Middle frontal gyrus (tissue), 1 donor: ENCODE measurements around the gene TMEM259.

Experiments used
- DNase-seq: peaks from one replicate; pipeline ENCODE4 v3.0.0-alpha.2; 2015; ENCODE audit warnings: low spot score; ENCODE audit errors: extremely low spot score

TMEM259 gene

DNA sequence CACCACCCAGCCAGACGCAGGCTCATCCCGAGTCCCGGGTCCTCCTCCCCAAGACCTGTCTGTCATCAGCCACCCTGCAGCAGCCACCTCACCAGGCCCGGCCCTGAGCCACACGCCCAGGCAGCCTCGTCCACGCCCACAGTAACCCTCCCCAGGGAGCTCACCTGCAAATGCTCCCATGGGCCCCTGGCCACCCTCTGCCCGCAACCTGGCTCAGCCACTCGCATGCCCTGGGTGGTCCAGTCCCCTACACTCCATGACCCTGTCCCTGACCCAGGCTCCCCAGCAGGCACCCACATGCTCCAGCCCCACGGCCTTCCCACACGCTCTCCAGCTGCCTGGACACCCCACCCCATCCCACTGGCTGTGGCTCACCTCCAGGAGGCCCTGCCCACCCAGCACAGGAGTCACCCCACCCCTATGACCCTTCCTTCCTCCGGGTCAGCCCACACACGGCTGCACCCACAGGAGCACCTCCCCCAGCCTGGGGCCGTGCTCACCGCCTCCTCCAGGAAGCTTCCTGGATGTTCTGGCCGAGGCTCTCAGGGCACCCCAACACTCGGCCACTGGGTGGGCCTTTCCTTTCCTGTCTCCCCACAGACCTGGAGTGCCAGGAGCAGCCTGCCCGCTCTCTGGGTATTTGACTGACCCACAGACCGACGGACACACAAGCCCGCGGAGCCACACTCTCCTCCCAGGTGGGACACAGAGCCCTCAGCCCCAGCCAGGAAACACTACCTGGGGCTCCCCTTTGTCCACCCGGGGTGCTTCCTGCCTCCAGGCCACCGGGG, 3.6 kb downstream of the TMEM259 start:
- no peak for DNase-seq

DNA sequence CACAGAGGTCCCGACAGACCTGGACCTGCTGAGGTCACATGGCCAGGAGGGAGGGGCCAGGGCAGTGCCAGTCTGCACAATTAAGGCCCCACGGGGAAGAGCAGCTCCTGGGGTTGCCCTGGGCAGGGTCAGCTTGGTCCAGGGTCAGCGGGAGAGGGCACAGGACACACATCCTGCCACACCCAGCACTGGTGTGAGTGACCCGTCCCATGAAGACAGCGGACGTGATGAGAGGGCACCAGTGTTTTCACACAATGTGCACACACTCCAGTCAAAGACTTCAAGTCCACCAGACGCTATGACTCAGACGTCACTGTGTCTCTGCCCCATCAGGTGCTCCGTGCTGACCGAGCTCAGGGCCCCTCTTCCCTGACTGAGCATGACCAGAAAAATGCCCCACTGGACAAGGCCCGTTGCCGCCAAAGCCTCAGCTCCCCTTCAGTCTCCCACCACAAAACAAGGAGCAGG, 4.2 kb downstream of the TMEM259 start:
- DNase-seq, result no peak

DNA sequence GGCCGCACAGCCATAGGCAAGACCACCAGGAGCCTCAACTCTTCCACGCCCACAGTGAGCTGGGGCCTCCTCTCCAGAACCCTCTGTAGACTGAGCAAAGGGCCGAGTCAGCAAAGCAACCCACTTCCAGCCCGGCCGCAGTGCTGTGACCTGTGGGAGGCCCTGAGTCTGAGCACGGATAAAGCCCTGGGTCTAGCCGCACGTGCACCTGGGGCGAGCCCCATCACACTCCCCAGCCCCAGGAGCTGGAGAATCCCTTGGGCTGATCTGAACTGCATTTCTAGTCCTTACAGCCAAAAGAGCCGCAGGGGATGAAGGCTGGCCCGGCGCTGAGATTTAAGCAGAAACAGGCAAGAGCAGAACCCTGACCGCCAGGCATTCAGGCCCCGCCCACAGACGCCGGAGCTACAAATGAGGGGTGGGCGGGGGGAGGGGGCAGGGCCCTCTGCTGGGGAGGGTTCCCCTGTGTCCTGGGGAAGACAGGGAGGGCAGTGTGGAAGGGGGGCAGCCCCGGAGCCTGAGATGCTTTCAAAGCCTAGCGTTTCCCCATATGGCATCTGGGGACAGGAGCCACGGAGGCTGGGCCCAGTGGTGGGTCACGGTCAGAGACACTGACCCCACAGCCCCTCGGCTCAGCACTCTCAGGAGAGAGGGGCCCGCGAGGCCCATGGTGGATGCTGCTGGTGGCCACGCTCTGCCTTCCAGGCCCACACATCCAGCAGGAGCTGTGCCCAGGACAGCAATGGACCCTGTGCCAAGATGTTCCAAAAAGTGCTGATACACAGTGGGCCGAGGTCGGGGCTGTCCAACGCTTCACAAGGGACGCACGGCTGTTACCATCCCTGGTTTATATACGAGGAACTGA, 4.9 kb downstream of the TMEM259 start:
- no peak for DNase-seq

DNA sequence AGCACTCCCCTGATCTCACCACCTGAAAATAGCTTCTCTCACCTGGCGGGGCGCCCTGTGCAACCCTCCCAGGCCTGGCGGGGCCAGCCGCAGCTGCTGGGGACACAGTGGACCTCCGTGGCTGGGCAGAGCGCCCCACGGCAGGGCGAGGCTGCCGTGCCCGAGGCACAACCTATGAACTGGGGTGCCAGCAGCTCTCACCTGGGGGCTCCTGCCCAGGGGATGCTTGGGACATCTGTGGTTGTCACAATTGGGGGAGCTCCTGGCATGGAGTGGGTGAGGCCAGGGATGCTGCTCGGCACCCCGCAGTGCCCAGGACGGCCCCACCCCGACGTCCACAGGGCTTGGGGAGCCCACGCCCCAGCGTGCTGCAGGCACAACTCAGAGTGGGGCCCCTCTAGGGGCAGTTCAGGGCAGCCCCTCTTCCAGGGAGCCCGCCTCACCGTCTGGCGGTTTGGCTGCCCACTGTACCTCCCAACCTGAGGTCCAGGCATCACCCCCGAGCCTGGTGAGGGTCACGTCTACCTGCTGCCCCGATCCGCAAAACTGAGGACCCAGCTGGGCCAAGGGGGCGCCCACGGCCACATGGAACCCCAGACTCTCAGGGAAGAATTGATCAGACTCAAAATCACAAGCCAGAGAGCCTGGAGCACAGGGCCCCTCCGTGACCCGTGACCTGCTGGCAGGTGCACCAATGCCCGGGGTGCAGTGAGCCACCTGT, 5.7 kb downstream of the TMEM259 start:
- DNase-seq, result no peak

DNA sequence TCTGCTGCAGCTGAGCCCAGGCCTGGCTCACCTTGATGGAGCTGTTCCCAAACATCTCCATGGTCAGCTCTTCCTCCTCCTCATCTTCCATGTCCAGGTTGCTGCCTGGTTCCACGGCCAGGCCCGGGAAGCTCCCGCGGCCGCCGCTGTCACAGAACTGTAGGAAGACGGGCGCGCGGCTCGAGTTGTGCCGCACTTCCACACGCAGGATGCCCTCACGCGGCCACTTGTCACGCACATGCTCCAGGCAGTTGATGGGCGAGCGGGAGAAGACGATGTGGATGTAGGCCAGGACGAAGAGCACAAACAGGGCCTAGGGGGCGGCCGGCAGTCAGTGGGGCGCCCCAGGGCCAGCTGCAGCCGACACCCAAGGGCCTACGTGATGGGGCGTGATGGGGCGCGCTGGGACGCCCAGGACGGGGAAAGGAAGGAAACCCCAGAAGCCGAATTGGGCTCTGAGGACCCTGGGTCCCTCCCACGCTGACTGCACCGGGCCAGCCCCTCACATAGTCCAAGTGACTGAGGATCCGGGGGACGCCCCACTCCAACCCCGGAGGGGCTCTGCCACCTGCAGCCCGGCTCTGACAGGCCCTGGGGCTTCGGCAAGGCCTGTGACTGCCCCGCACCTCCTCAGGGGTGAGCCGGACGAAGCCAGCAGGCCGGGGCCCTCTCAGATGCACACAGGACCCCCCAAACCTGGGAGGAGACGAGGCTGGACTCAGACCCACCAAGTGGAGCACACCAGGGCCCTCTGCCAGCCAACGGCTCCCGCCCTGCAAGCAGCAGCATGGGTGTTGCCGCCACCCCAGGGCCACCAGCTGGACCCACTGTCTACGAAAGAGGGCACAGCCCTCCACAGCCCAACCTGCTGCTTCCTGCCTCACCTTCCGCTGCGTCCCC, 6.5 kb downstream of the TMEM259 start:
- no peak for DNase-seq

DNA sequence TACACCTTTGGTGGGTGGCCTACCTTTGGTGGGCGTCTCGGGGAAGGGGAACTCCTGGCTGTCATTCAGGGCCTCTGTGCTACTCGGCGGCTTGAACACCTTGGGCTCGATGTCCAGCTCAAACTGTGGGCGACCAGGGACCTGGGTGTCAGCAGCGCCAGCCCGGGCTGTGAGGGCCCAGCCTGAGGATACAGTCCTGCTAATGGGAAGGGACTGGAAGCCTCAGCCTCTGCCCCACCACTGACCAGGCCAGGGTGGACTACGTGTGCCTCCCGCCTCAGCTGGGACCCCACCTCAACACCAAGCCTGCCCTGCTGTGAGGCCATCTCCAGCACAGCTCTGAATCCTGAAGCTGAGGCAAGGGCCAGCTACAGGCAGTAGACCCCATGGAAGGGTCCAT, 7.7 kb downstream of the TMEM259 start:
- no peak for DNase-seq

DNA sequence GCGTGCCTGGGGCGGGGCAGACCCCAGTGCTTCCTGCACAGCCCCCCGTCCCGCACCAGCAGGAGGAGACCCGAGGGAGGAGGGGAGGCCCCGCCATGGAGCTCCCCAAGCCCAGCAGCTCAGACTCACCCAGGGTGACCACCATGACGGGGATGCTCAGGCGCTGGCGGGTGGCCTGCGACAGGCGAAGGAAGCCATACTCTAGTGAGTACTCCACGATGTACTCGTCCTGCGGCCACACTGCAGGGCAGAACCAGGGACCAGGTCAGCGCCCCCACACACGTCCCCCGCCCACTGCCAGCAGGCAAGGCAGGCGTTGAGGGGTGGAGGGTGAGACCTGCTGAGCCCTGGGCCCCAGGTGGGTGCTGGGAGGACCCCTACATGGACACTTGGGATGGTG, 8.6 kb downstream of the TMEM259 start:
- DNase-seq, result no peak

DNA sequence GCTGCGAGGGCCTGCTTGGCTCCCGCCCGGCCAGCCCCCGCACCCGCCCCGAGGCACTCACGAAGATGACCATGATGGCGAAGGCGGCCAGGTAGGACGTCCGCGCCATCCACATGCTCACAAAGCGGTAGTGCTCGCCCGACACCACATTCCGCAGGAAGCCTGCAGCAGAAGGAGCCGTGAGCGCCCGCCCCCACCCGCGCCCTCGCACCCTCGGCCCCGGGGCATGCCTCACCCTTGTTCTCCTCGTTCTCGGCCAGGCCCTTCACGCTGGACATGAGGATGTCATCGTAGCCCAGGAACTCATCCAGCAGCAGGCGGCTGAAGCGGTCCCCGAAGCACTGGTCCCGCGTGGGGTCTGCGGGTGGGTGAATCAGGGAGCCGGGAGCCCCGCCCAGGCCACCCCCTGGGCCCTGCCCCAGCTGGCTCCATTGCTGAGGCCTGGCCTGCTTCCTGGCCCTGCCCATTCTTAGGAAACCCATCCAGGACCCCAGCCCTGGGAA, 9.0 kb downstream of the TMEM259 start:
- DNase-seq, result no peak

DNA sequence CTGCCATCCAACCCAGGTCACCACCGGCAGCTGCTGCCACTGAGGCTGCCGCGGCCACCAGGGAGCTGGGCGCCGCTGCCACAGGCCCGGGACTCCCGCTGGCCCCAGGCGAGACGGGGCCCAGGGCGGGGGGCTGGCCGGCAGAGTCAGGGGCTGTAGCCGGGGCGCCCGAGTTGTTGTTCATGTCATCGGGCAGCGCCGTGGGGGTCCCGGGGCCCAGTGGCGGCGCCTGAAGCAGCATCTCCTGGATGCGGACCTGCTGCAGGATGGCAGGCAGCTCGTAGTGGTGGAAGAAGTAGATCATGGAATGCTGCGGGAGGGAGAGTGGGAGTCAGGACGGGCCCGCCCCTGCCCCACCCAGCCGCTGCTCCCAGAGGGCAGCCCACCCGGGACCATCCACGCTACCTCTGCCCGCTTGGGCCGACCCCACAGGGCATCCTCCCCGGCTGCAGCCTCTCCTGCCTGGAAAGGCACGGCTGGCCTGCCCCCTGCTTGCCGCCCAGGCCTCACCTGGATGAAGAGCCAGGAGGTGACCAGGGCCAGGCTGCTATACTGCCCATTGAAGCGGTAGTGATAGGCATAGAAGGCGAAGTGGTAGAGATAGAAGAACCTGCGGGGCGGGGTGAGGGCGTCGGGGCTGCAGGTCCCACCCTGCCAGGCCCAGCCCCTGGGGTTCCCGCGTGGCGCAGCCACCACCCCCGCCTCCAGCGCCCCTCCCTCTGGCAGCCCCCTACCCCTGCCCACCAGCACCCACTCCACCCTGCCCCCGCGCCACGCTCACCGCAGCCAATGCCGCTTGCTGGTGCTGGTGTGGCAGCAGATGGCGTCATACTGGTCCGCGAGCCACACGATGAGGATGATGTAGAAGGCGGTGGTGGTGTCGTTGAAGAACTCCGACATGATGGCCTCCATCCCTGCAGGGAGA, 10.1 kb downstream of the TMEM259 start:
- DNase-seq, result no peak

DNA sequence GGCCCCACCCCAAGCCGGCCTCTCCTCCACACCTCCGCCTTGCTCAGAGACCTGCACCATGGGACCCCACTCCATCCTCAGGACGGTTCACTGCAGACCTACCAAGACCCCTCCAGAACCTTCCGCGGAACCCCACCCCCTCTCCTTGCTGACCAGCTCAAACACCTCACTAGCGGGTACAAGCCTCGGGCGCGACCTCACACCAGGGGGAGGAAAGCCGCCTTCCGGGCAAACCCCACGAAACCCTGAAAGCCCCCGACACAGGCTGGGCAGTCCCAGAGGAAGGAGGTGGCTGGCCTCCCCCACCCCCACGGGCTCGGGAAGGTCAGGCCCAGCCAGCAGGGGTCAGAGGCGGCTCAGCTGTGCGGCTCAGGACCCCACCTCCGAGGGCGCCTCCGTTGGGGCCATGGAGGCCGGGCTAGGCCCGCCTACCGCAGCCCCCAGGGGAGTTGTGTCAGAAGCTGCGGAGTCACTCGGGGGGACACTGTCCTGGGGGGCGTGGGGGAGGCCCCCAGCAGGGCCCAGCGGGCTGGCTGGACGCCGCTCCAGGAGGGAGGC, 10.9 kb downstream of the TMEM259 start:
- no peak for DNase-seq

DNA sequence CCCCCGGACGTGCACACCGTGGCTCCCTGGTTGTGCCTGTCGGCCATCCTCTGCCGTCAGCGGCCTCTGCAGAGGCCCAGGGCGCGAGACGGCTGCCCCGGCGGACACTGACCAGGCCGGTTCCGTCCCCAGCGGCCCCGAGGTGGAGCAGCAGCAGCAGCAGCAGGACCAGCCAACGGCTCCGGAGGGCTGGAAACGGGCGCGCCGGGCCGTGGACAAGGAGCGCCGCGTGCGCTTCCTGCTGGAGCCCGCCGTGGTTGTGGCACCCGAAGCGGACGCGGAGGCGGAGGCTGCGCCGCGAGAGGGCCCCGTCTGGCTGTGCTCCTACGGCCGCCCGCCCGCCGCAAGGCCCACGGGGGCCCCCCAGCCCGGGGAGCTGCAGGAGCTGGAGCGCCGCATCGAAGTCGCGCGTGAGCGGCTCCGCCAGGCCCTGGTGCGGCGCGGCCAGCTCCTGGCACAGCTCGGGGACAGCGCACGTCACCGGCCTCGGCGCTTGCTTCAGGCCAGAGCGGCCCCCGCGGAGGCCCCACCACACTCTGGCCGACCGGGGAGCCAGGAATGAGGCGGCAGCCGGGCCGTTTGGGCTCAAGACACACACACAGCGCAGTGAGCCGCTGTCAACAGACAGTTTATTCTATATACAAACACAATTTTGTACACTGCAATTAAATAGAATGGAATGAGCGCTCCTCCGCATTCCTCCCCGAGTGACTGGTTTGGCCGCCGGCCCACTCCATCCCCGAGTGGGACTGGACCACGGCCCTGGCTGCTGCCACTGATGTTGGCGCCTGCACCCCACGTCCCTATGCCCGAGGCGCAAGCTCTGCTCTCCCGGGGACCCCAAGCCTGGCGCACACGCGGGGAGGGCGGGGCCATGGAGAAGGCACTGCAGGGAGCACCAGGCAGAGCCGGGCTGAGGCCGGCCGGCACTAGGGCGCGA, 11.6 kb downstream of the TMEM259 start:
- DNase-seq, result no peak

DNA sequence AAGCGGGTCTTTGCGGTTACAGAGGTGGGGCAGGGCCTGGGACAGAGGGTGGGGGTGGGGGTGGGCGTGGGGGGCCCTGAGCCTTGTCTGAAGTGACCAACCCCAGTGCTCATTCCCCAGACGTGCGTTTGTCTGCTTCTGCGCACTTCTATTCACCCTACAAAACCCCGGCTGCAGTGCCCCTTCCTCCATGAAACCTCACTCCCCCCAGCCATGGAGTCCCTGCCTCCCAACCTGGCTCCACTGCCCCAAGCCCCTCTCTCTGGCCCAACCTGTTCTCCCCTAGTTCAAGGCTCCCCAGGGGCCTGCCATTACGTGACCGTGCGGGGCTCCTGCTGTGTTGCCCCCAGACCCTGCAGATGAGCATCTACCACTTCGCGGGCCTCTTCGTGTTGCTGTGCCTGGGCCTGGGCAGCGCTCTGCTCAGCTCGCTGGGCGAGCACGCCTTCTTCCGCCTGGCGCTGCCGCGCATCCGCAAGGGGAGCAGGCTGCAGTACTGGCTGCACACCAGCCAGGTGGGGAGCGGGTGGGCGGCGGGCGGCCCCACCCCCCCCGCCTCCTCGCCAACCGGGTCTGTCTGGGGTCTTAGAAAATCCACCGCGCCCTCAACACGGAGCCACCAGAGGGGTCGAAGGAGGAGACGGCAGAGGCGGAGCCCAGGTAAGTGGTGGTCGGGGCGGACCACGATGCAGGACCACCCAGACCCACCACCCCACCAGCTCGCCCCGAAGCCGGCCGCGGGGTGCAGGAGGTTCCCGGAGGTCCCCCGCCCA, 12.5 kb downstream of the TMEM259 start:
- DNase-seq, result no peak

DNA sequence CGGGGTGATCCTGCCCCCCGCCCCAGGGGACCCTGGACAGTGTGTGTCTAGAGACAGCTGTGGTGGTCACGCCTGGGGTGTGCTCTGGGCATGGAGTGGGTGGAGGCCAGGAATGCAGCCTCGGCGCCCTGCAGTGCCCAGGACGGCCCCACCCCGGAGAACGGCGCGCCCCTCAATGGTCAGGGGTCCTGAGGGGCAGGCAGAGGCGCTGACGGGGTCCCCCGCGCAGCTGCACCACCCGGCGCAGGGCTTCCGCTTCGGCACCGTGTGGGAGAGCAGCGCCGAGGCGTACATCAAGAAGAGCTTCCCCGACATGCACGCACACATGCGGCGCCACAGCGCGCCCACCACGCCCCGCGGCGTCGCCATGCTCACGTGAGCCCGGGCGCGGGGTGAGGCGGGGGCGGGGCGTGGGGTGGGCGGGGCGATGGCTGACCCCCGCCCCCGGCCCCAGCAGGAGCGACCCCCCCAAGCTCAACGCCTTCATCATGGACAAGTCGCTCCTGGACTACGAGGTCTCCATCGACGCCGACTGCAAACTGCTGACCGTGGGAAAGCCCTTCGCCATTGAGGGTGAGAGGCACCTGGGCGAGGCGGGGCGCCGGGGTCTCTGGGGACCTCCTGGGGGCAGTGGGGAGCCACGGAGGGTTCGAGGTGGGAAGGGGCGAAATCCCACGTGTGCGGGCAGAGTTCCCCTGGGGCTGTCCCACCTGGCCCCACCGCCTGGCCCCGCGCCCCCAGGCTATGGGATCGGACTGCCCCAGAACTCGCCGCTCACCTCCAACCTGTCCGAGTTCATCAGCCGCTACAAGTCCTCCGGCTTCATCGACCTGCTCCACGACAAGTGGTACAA, 13.3 kb downstream of the TMEM259 start:
- DNase-seq, result no peak

DNA sequence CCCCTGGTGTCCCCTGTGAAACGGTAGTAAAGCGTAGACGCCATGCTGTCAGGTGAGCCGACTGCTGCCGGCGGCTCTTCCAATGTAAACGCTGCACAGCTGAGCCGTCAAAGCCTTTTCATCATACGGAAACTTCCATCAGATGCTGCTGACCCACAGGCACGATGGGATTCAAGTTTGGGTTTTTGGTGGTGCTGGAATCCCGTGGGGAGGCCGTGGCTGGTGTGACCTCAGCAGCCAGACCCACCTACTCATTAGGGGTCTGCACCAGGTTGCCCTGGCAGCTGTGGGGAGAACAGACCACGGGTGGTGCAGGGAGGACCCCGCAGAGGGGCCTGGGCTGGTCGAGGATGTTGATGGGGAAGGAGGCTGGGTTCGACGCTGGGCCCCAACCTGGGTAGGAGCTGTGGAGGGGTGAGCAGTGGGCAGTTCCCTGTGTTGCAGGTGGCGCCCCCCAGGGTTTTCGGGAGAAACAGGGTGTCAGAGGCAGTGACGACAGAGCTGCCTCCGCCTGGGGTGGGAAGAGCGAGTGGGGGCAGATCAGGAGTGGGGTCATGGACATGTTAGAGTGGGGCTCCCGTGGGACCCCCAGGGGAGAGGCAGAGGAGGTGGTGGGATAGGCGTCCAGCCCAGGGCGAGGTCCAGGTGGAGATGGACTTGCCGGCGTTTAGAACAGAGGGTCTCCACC, 14.1 kb downstream of the TMEM259 start:
- DNase-seq, result no peak

DNA sequence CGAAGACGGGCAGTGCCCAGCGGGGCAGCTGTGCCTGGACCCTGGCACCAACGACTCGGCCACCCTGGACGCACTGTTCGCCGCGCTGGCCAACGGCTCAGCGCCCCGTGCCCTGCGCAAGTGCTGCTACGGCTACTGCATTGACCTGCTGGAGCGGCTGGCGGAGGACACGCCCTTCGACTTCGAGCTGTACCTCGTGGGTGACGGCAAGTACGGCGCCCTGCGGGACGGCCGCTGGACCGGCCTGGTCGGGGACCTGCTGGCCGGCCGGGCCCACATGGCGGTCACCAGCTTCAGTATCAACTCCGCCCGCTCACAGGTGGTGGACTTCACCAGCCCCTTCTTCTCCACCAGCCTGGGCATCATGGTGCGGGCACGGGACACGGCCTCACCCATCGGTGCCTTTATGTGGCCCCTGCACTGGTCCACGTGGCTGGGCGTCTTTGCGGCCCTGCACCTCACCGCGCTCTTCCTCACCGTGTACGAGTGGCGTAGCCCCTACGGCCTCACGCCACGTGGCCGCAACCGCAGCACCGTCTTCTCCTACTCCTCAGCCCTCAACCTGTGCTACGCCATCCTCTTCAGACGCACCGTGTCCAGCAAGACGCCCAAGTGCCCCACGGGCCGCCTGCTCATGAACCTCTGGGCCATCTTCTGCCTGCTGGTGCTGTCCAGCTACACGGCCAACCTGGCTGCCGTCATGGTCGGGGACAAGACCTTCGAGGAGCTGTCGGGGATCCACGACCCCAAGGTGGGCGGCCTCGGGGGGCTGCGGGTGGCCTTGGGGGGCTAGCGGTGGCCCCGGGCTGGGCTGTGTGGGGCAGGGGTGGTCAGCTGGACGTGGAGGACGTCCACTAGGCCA, 15.9 kb downstream of the TMEM259 start:
- no peak for DNase-seq
